HepG2 (cell line): ENCODE data around the gene ITIH2. TPM values are rescaled to one million over a fixed set of nuclear protein-coding genes. Genes with fewer than 3 reads are reported as not detected.

Experiments used
- ARNT ChIP-seq: fragments of 450-650 bp; IDR thresholded peaks from 2 replicates; pipeline ENCODE4 v1.6.1; 2017
- BHLHE40 ChIP-seq: IDR thresholded peaks from 2 replicates; pipeline ENCODE4 v1.6.1; 2011; ENCODE audit warnings: low read length, improper control_type of control experiment
- HMG20B ChIP-seq: conservative IDR thresholded peaks from 2 replicates; pipeline ENCODE4 v1.6.1; 2016; ENCODE audit warnings: missing genetic modification reagents, missing compliant biosample characterization
- IKZF5 ChIP-seq: IDR thresholded peaks from 2 replicates; pipeline ENCODE4 v1.6.1; 2018; ENCODE audit warnings: missing genetic modification reagents, mild to moderate bottlenecking, missing compliant biosample characterization
- KDM4B ChIP-seq: sonication (generic); formaldehyde crosslinking; IDR thresholded peaks from 2 replicates; pipeline ENCODE4 v1.4.0; 2020; ENCODE audit warnings: missing genetic modification reagents
- POLR2AphosphoS5 ChIP-seq: IDR thresholded peaks from 2 replicates; pipeline ENCODE4 v1.6.1; 2012; ENCODE audit warnings: low read depth, low read length
- RBFOX2 ChIP-seq: fragments of 200-400 bp; formaldehyde crosslinking; IDR thresholded peaks from 2 replicates; pipeline ENCODE4 v1.6.1; 2017; ENCODE audit warnings: low read depth, mild to moderate bottlenecking, low read length
- TARDBP ChIP-seq: sonication (generic); formaldehyde crosslinking; IDR thresholded peaks from 2 replicates; pipeline ENCODE4 v1.8.0; 2022; ENCODE audit warnings: mild to moderate bottlenecking, missing genetic modification reagents
- TBX2 ChIP-seq: sonication (generic); formaldehyde crosslinking; IDR thresholded peaks from 2 replicates; pipeline ENCODE4 v1.5.0; 2020; ENCODE audit warnings: missing genetic modification reagents, mild to moderate bottlenecking, borderline replicate concordance
- YY1 ChIP-seq: IDR thresholded peaks from 2 replicates; pipeline ENCODE4 v1.6.1; 2011; ENCODE audit warnings: low read length, low read depth, moderate library complexity, mild to moderate bottlenecking; ENCODE audit not compliant: insufficient read depth, insufficient replicate concordance
- ZFP91 ChIP-seq: sonication (generic); formaldehyde crosslinking; IDR thresholded peaks from 2 replicates; pipeline ENCODE4 v1.9.0; 2022; ENCODE audit warnings: missing genetic modification reagents, mild to moderate bottlenecking, borderline replicate concordance
- ZNF251 ChIP-seq: sonication (generic); formaldehyde crosslinking; IDR thresholded peaks from 2 replicates; pipeline ENCODE4 v1.9.0; 2021; ENCODE audit warnings: mild to moderate bottlenecking, missing genetic modification reagents
- ZNF333 ChIP-seq: sonication (generic); formaldehyde crosslinking; IDR thresholded peaks from 2 replicates; pipeline ENCODE4 v1.4.0; 2020; ENCODE audit warnings: mild to moderate bottlenecking, missing genetic modification reagents, borderline replicate concordance
- ZNF343 ChIP-seq: sonication (generic); formaldehyde crosslinking; IDR thresholded peaks from 2 replicates; pipeline ENCODE4 v1.4.0; 2020; ENCODE audit warnings: mild to moderate bottlenecking, missing genetic modification reagents
- ZNF530 ChIP-seq: sonication (generic); formaldehyde crosslinking; IDR thresholded peaks from 2 replicates; pipeline ENCODE4 v1.5.0; 2020; ENCODE audit warnings: low read depth, mild to moderate bottlenecking, missing genetic modification reagents
- ZNF556 ChIP-seq: sonication (generic); formaldehyde crosslinking; IDR thresholded peaks from 2 replicates; pipeline ENCODE4 v1.4.0; 2020; ENCODE audit warnings: mild to moderate bottlenecking, missing genetic modification reagents, borderline replicate concordance
- ZNF597 ChIP-seq: sonication (generic); formaldehyde crosslinking; IDR thresholded peaks from 2 replicates; pipeline ENCODE4 v1.5.0; 2020; ENCODE audit warnings: missing genetic modification reagents
- ZNF609 ChIP-seq: sonication (generic); formaldehyde crosslinking; IDR thresholded peaks from 2 replicates; pipeline ENCODE4 v1.4.0; 2020; ENCODE audit warnings: mild to moderate bottlenecking, missing genetic modification reagents, borderline replicate concordance
- ZNF614 ChIP-seq: IDR thresholded peaks from 2 replicates; pipeline ENCODE4 v1.6.1; 2018; ENCODE audit warnings: missing biosample characterization, missing genetic modification reagents, inconsistent platforms, borderline replicate concordance
- ZNF674 ChIP-seq: sonication (generic); formaldehyde crosslinking; IDR thresholded peaks from 2 replicates; pipeline ENCODE4 v1.5.0; 2020; ENCODE audit warnings: low read depth, mild to moderate bottlenecking, missing genetic modification reagents
- ZNF737 ChIP-seq: sonication (generic); formaldehyde crosslinking; IDR thresholded peaks from 2 replicates; pipeline ENCODE4 v1.5.0; 2020; ENCODE audit warnings: missing genetic modification reagents, mild to moderate bottlenecking, borderline replicate concordance
- ZNF782 ChIP-seq: sonication (generic); formaldehyde crosslinking; IDR thresholded peaks from 2 replicates; pipeline ENCODE4 v1.4.0; 2020; ENCODE audit warnings: missing genetic modification reagents, mild to moderate bottlenecking, borderline replicate concordance
- ZNF850 ChIP-seq: sonication (generic); formaldehyde crosslinking; conservative IDR thresholded peaks from 2 replicates; pipeline ENCODE4 v1.9.0; 2021; ENCODE audit warnings: mild to moderate bottlenecking, missing genetic modification reagents
- polyA plus RNA-seq, 8 experiments: library from polyadenylated mRNA; depleted of rRNA in 3 of 8; stranded (reverse) in 7 of 8; unstranded in 1 of 8; fragments of >200 nt; fragmentation: Illumina TruSeq in 4 of 8; extraction: Trizol in 4 of 8; gene quantifications; 2 replicates each; pipeline versions ENCODE4 v1.2.1 to v1.2.3, GENCODE V29; 2011 to 2016; ENCODE audit warnings: low read depth in 4 of 8, missing spikeins in 1 of 8, mixed read lengths in 1 of 8; ENCODE audit not compliant: insufficient read depth in 1 of 8
- total RNA-seq, 5 experiments: library from RNA; depleted of rRNA; stranded (reverse); fragments of >200 nt; fragmentation: Illumina TruSeq; extraction: Trizol; gene quantifications; 2 replicates each; pipeline ENCODE4 v1.2.3, GENCODE V29; 2016; ENCODE audit warnings: low read depth in 1 of 5

ITIH2 gene
- total and polyA plus RNA-seq, 2 of the 13 experiments (the other 11 are each of a cell fraction or from before 2014, with no cell fraction given) = 1,197 to 1,427 TPM

GRCh38 chr10:7700577-7701125 lies 2.5 kb upstream of the ITIH2 start (continued):
- TF ChIP-seq ZNF782 (CRISPR knock-in tag) (no peak), HMG20B (peak; percentile 86), ZNF343 (CRISPR knock-in tag) (no peak), ZNF614 (CRISPR knock-in tag) (peak; percentile 39; the same call in 1 of the 2 replicates), ARNT (no peak), TBX2 (CRISPR knock-in tag) (peak; percentile 89), TARDBP (peak; percentile 68), ZNF530 (CRISPR knock-in tag) (no peak), ZNF850 (CRISPR knock-in tag) (no peak), POLR2AphosphoS5 (no peak), YY1 (peak; percentile 78), BHLHE40 (no peak), IKZF5 (CRISPR knock-in tag) (peak; percentile 75), KDM4B (peak; percentile 76; the same call in 1 of the 2 replicates), ZNF609 (CRISPR knock-in tag) (peak; percentile 94), ZNF556 (CRISPR knock-in tag) (peak; percentile 43; the same call in 1 of the 2 replicates), ZNF674 (CRISPR knock-in tag) (no peak), ZNF333 (no peak), ZNF737 (CRISPR knock-in tag) (no peak), ZNF251 (CRISPR knock-in tag) (no peak), ZNF597 (CRISPR knock-in tag) (no peak), ZFP91 (CRISPR knock-in tag) (no peak), RBFOX2 (no peak)
